Transverse colon (tissue), 4 donors: ENCODE measurements around the gene MS4A6E. TPM values are rescaled to one million over a fixed set of nuclear protein-coding genes. Genes with fewer than 3 reads are reported as not detected.
"Not testable (repeated sequence)": the region's sequence is repeated elsewhere in the genome, so short reads cannot be mapped to it uniquely, and the experiment has no call there.

ENCODE experiments used
- DNase-seq: peaks from one replicate; pipeline ENCODE4 v3.0.0-alpha.2; 2019
- H3K27ac ChIP-seq, 4 donors: fragments of 200-600 bp; sonication (generic); 2 replicates each; pipeline ENCODE4 v1.5.1; 2016 to 2018; ENCODE audit warnings: inconsistent platforms in 4 of 4
- H3K27me3 ChIP-seq: fragments of 200-600 bp; sonication (generic); 2 replicates; pipeline ENCODE4 v1.5.1; 2017; ENCODE audit warnings: inconsistent platforms
- H3K36me3 ChIP-seq, 4 donors: fragments of 200-600 bp; sonication (generic); 2 replicates each; pipeline ENCODE4 v1.5.1; 2017 to 2019; ENCODE audit warnings: inconsistent platforms in 4 of 4
- H3K4me1 ChIP-seq, 4 donors: fragments of 200-600 bp; sonication (generic); 2 replicates each; pipeline ENCODE4 v1.5.1; 2017 to 2020; ENCODE audit warnings: inconsistent platforms in 4 of 4
- H3K4me3 ChIP-seq, 4 donors: fragments of 200-600 bp; sonication (generic); 1 replicate in 1 of 4; 2 replicates in 3 of 4; pipeline versions ENCODE4 v1.5.1 to v1.6.1; 2017 to 2019; ENCODE audit warnings: inconsistent platforms in 4 of 4
- H3K9me3 ChIP-seq, 2 donors: fragments of 200-600 bp; sonication (generic); 2 replicates each; pipeline ENCODE4 v1.5.1; 2017 to 2019; ENCODE audit warnings: inconsistent platforms in 2 of 2
- EP300 ChIP-seq: sonication (generic); formaldehyde crosslinking; IDR thresholded peaks from one replicate; pipeline ENCODE4 v1.6.1; 2017; ENCODE audit warnings: antibody characterized with exemption, low read depth
- POLR2A ChIP-seq: fragments of 450-650 bp; IDR thresholded peaks from one replicate; pipeline ENCODE4 v1.6.1; 2016; ENCODE audit warnings: antibody characterized with exemption, mild to moderate bottlenecking, moderate library complexity
- POLR2AphosphoS5 ChIP-seq, 3 donors: sonication (generic); formaldehyde crosslinking; IDR thresholded peaks; one replicate each; pipeline ENCODE4 v1.6.1; 2016; ENCODE audit warnings: antibody characterized with exemption in 3 of 3
- WGBS, 2 donors: methylation state at CpG; one replicate each; pipeline ENCODE4 v1.1.5; 2018; ENCODE audit warnings: low coverage in 1 of 2; 5-methylcytosine and 5-hydroxymethylcytosine counted together
- in situ Hi-C, 4 donors: fragments of 200-750 bp; cut with MboI; loops; one replicate each; pipeline versions ENCODE4 v1.15.0 to v1.15.1; 2017; ENCODE audit warnings: low sequenced_read_pairs in 3 of 4, low pct_ligation_motif_present in 1 of 4, low pct_unique_long_range_greater_than_20kb in 1 of 4
- intact Hi-C: fragments of 100-400 bp; cut with DNase I; formaldehyde crosslinking; loops from one replicate; pipeline ENCODE4 v1.15.1; 2023; ENCODE audit warnings: low total_unique reads
- total RNA-seq, 4 donors: library from RNA; depleted of rRNA; stranded (reverse); fragments of >200 nt; gene quantifications; one replicate each; pipeline ENCODE4 v1.1.0, GENCODE V29; 2016
- TF ChIP-seq, protein P1 (sequence below), 5 experiments: fragments of 200-600 bp in 3 of 5; fragments of 450-650 bp in 2 of 5; sonication (generic) in 3 of 5; IDR thresholded peaks; 1 replicate in 2 of 5; 2 replicates in 3 of 5; pipeline ENCODE4 v1.5.1; 2016 to 2017; ENCODE audit warnings: antibody characterized with exemption in 5 of 5, inconsistent platforms in 3 of 5, mild to moderate bottlenecking in 2 of 5, moderate library complexity in 1 of 5

Gene MS4A6E
- total RNA-seq, 4 donors from 2014 or later = not detected

DNA sequence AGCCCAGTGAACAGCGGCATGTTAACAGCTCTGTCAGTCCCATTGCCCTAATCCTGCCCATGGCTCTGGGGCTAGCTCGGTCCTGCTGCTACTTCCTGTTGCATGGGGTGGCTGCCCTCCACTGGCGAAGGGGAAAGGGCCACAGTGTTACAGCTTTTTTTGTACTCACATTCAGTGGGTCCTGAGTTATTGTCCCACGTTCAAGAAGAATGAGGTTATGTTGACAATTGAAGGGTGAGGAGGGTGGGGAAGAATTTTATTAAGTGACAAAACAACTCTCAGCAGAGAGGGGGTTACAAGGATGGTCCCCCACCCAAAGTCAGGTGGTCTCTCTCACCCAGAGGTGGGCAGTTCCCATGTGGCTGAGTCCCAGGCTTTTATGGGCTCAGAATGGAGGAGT is 33.6 kb downstream of the MS4A6E start:
- intact Hi-C loops (no loop called here), in situ Hi-C loops (loop anchor here (10.0 to 25.0 kb wide), 3 partner anchors 124 to 277 kb away; no protein-coding TSS in a partner anchor)
- no peaks in the 10 kb centered on the region for H3K27me3 ChIP-seq
- H3K27ac ChIP-seq = no peak overlapping the region
- no peaks in the 10 kb centered on the region for H3K9me3 ChIP-seq
- H3K36me3 ChIP-seq = no peaks in the 10 kb centered on the region
- TF ChIP-seq EP300 (no peak), POLR2A (no peak), POLR2AphosphoS5 (IDR thresholded peaks at IDR 0.05) (no peak)
- TF ChIP-seq, protein P1, sequence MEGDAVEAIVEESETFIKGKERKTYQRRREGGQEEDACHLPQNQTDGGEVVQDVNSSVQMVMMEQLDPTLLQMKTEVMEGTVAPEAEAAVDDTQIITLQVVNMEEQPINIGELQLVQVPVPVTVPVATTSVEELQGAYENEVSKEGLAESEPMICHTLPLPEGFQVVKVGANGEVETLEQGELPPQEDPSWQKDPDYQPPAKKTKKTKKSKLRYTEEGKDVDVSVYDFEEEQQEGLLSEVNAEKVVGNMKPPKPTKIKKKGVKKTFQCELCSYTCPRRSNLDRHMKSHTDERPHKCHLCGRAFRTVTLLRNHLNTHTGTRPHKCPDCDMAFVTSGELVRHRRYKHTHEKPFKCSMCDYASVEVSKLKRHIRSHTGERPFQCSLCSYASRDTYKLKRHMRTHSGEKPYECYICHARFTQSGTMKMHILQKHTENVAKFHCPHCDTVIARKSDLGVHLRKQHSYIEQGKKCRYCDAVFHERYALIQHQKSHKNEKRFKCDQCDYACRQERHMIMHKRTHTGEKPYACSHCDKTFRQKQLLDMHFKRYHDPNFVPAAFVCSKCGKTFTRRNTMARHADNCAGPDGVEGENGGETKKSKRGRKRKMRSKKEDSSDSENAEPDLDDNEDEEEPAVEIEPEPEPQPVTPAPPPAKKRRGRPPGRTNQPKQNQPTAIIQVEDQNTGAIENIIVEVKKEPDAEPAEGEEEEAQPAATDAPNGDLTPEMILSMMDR (IDR thresholded peaks at IDR 0.05) = no peak
- no peak overlapping the region for H3K4me3 ChIP-seq
- H3K4me1 ChIP-seq = no peaks in the 10 kb centered on the region
- no peak for DNase-seq
- WGBS, 2 donors = 73% methylated on average over 4 of the region's 4 CpGs; no CpG with 5 or more reads in 1 of the 2 donors

GRCh38 chr11:60362241-60362640 is 35.2 kb downstream of the MS4A6E start:
- no peaks in the 10 kb centered on the region for H3K9me3 ChIP-seq
- no peak for DNase-seq
- no peak overlapping the region for H3K4me3 ChIP-seq
- in situ Hi-C loops (loop anchor here (10.0 to 25.0 kb wide), 3 partner anchors 123 to 275 kb away; no protein-coding TSS in a partner anchor), intact Hi-C loops (no loop called here)
- TF ChIP-seq POLR2AphosphoS5 (IDR thresholded peaks at IDR 0.05) (no peak), POLR2A (no peak), EP300 (no peak)
- TF ChIP-seq, protein P1 (IDR thresholded peaks at IDR 0.05) = no peak
- H3K4me1 ChIP-seq = no peaks in the 10 kb centered on the region
- no peak overlapping the region for H3K27ac ChIP-seq
- H3K27me3 ChIP-seq = no peaks in the 10 kb centered on the region
- WGBS, 2 donors = 16 to 18% methylated on average over 1 of the region's 1 CpG
- no peaks in the 10 kb centered on the region for H3K36me3 ChIP-seq

DNA sequence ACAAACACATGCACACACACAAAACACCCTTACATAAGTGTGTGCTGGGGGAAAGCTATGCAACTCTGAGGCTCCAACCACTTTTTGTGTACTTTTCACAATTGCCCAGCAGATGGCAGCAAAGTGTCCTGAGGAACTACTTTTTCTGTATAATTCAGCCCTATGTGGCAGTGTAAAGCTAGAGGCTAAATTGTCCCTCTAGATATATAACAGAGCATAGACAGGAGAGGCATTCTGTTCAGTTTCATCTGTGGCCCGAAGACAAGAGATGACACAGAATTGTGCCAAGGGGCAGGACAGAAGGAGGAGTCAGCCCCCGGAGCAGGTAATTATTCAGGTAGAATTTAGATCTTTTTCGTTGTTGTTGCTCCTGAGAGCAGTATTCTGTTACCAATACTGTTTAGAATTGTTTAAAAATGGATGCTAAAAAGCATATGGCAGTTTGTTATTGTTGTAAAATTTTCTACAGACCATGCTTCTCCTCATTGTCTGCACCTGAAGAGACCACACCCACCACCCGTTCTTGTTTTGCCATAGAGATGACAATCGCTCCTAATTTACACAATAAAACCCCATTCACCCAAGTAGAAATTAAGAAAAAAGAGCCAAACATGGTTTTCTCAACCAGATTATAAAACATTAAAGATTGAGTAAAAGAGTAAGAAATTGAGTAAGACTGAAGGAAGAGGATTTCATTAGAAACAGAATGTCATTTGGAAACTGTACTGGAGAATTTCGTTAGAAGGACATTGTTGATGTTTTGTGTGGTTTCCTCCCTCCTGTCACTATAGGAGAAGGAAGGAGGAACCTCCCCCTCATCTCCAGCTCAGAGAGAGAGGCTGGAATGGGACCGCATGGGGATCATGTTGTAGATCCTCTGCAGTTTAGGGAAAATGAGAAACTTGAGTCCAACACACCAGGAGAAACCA is 36.8 kb downstream of the MS4A6E start:
- in situ Hi-C loops = loop anchor here (10.0 to 25.0 kb wide), 3 partner anchors 121 to 273 kb away; no protein-coding TSS in a partner anchor
- no peaks in the 10 kb centered on the region for H3K4me1 ChIP-seq
- H3K4me3 ChIP-seq = no peak overlapping the region
- H3K36me3 ChIP-seq = no peaks in the 10 kb centered on the region
- intact Hi-C loops = no loop called here
- peak overlapping the region in 1 of 4 donors; percentile 22 for H3K27ac ChIP-seq
- peak; percentile 76 for DNase-seq
- no peak for TF ChIP-seq POLR2A
- TF ChIP-seq, protein P1 (IDR thresholded peaks at IDR 0.05) = peak; percentile 64 to 80 (median 72)
- no peaks in the 10 kb centered on the region for H3K27me3 ChIP-seq
- no peaks in the 10 kb centered on the region for H3K9me3 ChIP-seq
- 26 to 45% methylated on average over 3 to 7 of the region's 7 CpGs for WGBS, 2 donors

DNA sequence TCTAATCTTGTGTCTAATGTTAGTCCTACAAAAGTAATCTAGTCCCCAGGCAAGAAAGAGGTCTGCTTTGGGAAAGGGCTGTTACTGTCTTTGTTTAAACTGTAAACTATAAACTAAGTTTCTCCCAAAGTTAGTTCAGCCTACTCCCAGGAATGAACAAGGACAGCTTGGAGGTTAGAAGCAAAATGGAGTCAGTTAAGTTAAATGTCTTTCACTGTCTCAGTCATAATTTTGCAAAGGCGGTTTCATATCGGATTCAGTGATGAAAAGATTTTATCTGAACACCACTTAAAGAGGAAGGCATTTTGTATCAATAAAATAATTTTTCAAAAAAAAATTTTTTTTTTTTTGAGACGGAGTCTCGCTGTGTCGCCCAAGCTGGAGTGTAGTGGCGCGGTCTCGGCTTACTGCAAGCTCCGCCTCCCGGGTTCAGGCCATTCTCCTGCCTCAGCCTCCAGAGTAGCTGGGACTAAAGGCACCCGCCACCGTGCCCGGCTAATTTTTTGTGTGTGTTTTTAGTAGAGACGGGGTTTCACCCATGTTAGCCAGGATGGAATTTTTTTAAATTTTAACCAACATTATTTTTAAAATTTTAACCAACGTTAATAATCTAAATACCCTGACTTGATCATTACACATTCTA is 39.3 kb downstream of the MS4A6E start:
- H3K36me3 ChIP-seq, DNase-seq, H3K27ac ChIP-seq, intact Hi-C loops, H3K4me3 ChIP-seq, H3K9me3 ChIP-seq, H3K27me3 ChIP-seq: not testable (repeated sequence)
- H3K4me1 ChIP-seq = peaks cover 0 to 14% (median 2%) of the 10 kb centered on the region in 4 donors
- in situ Hi-C loops = loop anchor here (5.0 to 25.0 kb wide), 4 partner anchors 118 to 271 kb away; no protein-coding TSS in a partner anchor
- WGBS, 2 donors = 88 to 89% methylated on average over 15 of the region's 15 CpGs
